ENCODE data around the gene IDH3G.

GRCh38 chrX:153831429-153832150, 37.4 kb upstream of the IDH3G start:
- TF ChIP-seq CREB1 (IDR thresholded peaks at IDR 0.05; ENCODE audit: low read depth): no peak
- TF ChIP-seq NFIC (IDR thresholded peaks at IDR 0.05): no peak
- TF ChIP-seq EP300 (IDR thresholded peaks at IDR 0.05; ENCODE audit: borderline replicate concordance): no peak
- TF ChIP-seq TAF1 (IDR thresholded peaks at IDR 0.05; ENCODE audit: low read depth): no peak
- no peak for TF ChIP-seq RAD21 (IDR thresholded peaks at IDR 0.05; ENCODE audit: low read depth)
- TF ChIP-seq, protein P1, sequence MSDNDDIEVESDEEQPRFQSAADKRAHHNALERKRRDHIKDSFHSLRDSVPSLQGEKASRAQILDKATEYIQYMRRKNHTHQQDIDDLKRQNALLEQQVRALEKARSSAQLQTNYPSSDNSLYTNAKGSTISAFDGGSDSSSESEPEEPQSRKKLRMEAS (IDR thresholded peaks at IDR 0.05): no peak
- no peak for TF ChIP-seq CEBPB (IDR thresholded peaks at IDR 0.05)

All from Ishikawa (cell line).